DND-41 (cell line): Measurements from ENCODE around the gene ANKRD6.

Experiments
- CTCF ChIP-seq: IDR thresholded peaks from 2 replicates; pipeline ENCODE4 v1.5.1; 2012; ENCODE audit warnings: borderline replicate concordance, low read length, moderate library complexity, mild to moderate bottlenecking; ENCODE audit not compliant: poor library complexity, severe bottlenecking; ENCODE audit errors: extremely low read depth
- EZH2 ChIP-seq: IDR thresholded peaks from 3 replicates; pipeline ENCODE4 v1.6.1; 2012; ENCODE audit warnings: borderline replicate concordance, low read depth, mild to moderate bottlenecking, moderate library complexity, low read length, inconsistent platforms; ENCODE audit not compliant: severe bottlenecking

- no peak for TF ChIP-seq EZH2
- TF ChIP-seq CTCF: no peak
Measured at GRCh38 chr6:89640804-89641203, 207.9 kb downstream of the ANKRD6 start.
